WTC11 (cell line): ENCODE results near the gene OR6B2. TPM values are rescaled to one million over a fixed set of nuclear protein-coding genes. Genes with fewer than 3 reads are reported as not detected.

Source experiments
- ATAC-seq: fragments of 200-7000 bp; cut with Tn5 transposase; 2 replicates; pipeline ENCODE4 v1.10.0; 2021; ENCODE audit warnings: mild to moderate bottlenecking, moderate library complexity
- CTCF ChIA-PET: fragments of 300-600 bp; sonication (Branson Sonifier 250); formaldehyde crosslinking; loops from one replicate; lab custom pipeline; 2021; ENCODE audit warnings: antibody characterized with exemption; lab: Charles Lee
- POLR2A ChIA-PET: fragments of 350-600 bp; sonication (Branson Sonifier 250); formaldehyde crosslinking; loops from one replicate; lab custom pipeline; 2021; ENCODE audit warnings: antibody characterized with exemption; lab: Charles Lee
- DNase-seq: peaks from one replicate; pipeline ENCODE4 v3.0.0; 2021; ENCODE audit warnings: low spot score
- H3K27ac Mint-ChIP-seq: 2 replicates; pipeline ENCODE4 v1.8.0; 2021; ENCODE audit warnings: mixed read lengths
- H3K27me3 Mint-ChIP-seq: 2 replicates; pipeline ENCODE4 v1.8.0; 2021; ENCODE audit warnings: low read depth, mild to moderate bottlenecking, moderate library complexity, mixed read lengths
- H3K36me3 Mint-ChIP-seq: 2 replicates; pipeline ENCODE4 v1.8.0; 2021; ENCODE audit warnings: mixed read lengths
- H3K4me1 Mint-ChIP-seq: 2 replicates; pipeline ENCODE4 v1.8.0; 2022; ENCODE audit warnings: mixed read lengths
- H3K4me3 Mint-ChIP-seq: 2 replicates; pipeline ENCODE4 v1.8.0; 2021; ENCODE audit warnings: mild to moderate bottlenecking, moderate library complexity, mixed read lengths
- H3K9me3 Mint-ChIP-seq: 2 replicates; pipeline ENCODE4 v1.8.0; 2021; ENCODE audit warnings: mixed read lengths
- ARID4B ChIP-seq: sonication (generic); formaldehyde crosslinking; IDR thresholded peaks from 2 replicates; pipeline ENCODE4 v1.8.0; 2023; ENCODE audit warnings: missing genetic modification reagents, mild to moderate bottlenecking, borderline replicate concordance
- ATF3 ChIP-seq: sonication (generic); formaldehyde crosslinking; conservative IDR thresholded peaks from 2 replicates; pipeline ENCODE4 v1.8.1; 2022; ENCODE audit warnings: mild to moderate bottlenecking, missing genetic modification reagents
- CREB1 ChIP-seq: sonication (generic); formaldehyde crosslinking; IDR thresholded peaks from 2 replicates; pipeline ENCODE4 v1.8.0; 2023; ENCODE audit warnings: mild to moderate bottlenecking, missing genetic modification reagents
- ESRRA ChIP-seq: sonication (generic); formaldehyde crosslinking; IDR thresholded peaks from 2 replicates; pipeline ENCODE4 v1.8.1; 2022; ENCODE audit warnings: mild to moderate bottlenecking, missing genetic modification reagents, borderline replicate concordance
- ETV6 ChIP-seq: sonication (generic); formaldehyde crosslinking; IDR thresholded peaks from 2 replicates; pipeline ENCODE4 v1.8.1; 2022; ENCODE audit warnings: mild to moderate bottlenecking, missing genetic modification reagents
- FOXJ3 ChIP-seq: sonication (generic); formaldehyde crosslinking; IDR thresholded peaks from 2 replicates; pipeline ENCODE4 v1.9.0; 2021; ENCODE audit warnings: missing genetic modification reagents, mild to moderate bottlenecking, borderline replicate concordance
- HMGA2 ChIP-seq: fragments of 250-450 bp; sonication (Bioruptor Pico); IDR thresholded peaks from 2 replicates; pipeline ENCODE4 v1.4.0; 2021; ENCODE audit warnings: mild to moderate bottlenecking, moderate library complexity
- IRF1 ChIP-seq: sonication (generic); formaldehyde crosslinking; IDR thresholded peaks from 2 replicates; pipeline ENCODE4 v1.8.0; 2023; ENCODE audit warnings: missing genetic modification reagents
- IRF2 ChIP-seq: sonication (generic); formaldehyde crosslinking; IDR thresholded peaks from 2 replicates; pipeline ENCODE4 v1.8.0; 2022; ENCODE audit warnings: low read depth, missing genetic modification reagents, borderline replicate concordance
- MXD4 ChIP-seq: fragments of 250-450 bp; sonication (Bioruptor Pico); IDR thresholded peaks from 2 replicates; pipeline ENCODE4 v1.8.0; 2021; ENCODE audit warnings: mild to moderate bottlenecking, moderate library complexity, borderline replicate concordance
- PRDM15 ChIP-seq: sonication (generic); formaldehyde crosslinking; IDR thresholded peaks from 2 replicates; pipeline ENCODE4 v1.8.0; 2022; ENCODE audit warnings: missing genetic modification reagents
- PREB ChIP-seq: sonication (generic); formaldehyde crosslinking; IDR thresholded peaks from 2 replicates; pipeline ENCODE4 v1.8.1; 2022; ENCODE audit warnings: mild to moderate bottlenecking, missing genetic modification reagents, moderate library complexity, borderline replicate concordance
- PRRX2 ChIP-seq: fragments of 250-450 bp; sonication (Bioruptor Pico); IDR thresholded peaks from 2 replicates; pipeline ENCODE4 v1.8.0; 2021; ENCODE audit warnings: mild to moderate bottlenecking
- SMAD4 ChIP-seq: sonication (generic); formaldehyde crosslinking; IDR thresholded peaks from 2 replicates; pipeline ENCODE4 v1.8.0; 2022; ENCODE audit warnings: mild to moderate bottlenecking, missing genetic modification reagents
- TEAD1 ChIP-seq: sonication (generic); formaldehyde crosslinking; IDR thresholded peaks from 2 replicates; pipeline ENCODE4 v1.8.0; 2022; ENCODE audit warnings: mild to moderate bottlenecking, missing genetic modification reagents
- USF1 ChIP-seq: sonication (generic); formaldehyde crosslinking; IDR thresholded peaks from 2 replicates; pipeline ENCODE4 v1.8.0; 2022; ENCODE audit warnings: mild to moderate bottlenecking, missing genetic modification reagents
- ZBTB43 ChIP-seq: sonication (generic); formaldehyde crosslinking; IDR thresholded peaks from 2 replicates; pipeline ENCODE4 v1.8.1; 2023; ENCODE audit warnings: mild to moderate bottlenecking, missing genetic modification reagents
- ZNF425 ChIP-seq: fragments of 250-450 bp; sonication (Bioruptor Pico); conservative IDR thresholded peaks from 2 replicates; pipeline ENCODE4 v1.9.0; 2021; ENCODE audit warnings: mild to moderate bottlenecking
- ZNF512 ChIP-seq: sonication (generic); formaldehyde crosslinking; IDR thresholded peaks from 2 replicates; pipeline ENCODE4 v1.8.1; 2022; ENCODE audit warnings: missing genetic modification reagents, borderline replicate concordance
- ZNF671 ChIP-seq: fragments of 250-450 bp; sonication (Bioruptor Pico); IDR thresholded peaks from 2 replicates; pipeline ENCODE4 v1.8.0; 2021; ENCODE audit warnings: mild to moderate bottlenecking
- total RNA-seq: library from RNA; stranded (reverse); gene quantifications from 3 replicates; pipeline ENCODE4 v1.2.3, GENCODE V29; 2021

OR6B2 gene
- total RNA-seq, 1 experiment from 2014 or later: not detected

GRCh38 chr2:240055177-240055917, 25.1 kb upstream of the OR6B2 start:
- Mint-ChIP-seq H3K36me3 (no peaks in the 10 kb centered on the region), H3K27ac (no peak overlapping the region), H3K4me1 (peaks cover 5% of the 10 kb centered on the region; the same call in 1 of the 2 replicates), H3K9me3 (no peaks in the 10 kb centered on the region), H3K4me3 (no peak overlapping the region), H3K27me3 (peaks cover 3% of the 10 kb centered on the region; the same call in 1 of the 2 replicates)
- no peak for DNase-seq
- ChIA-PET CTCF (interaction anchor here (0.9 kb wide), 1 partner anchor 34 kb away, joined by 3 read pairs; no protein-coding TSS in a partner anchor), POLR2A (interaction anchor here (0.5 kb wide), 1 partner anchor 455 kb away, joined by 3 read pairs; no protein-coding TSS in a partner anchor)
- ATAC-seq: no peak
- TF ChIP-seq ZNF671 (CRISPR knock-in tag) (no peak), PRDM15 (CRISPR knock-in tag) (no peak), MXD4 (CRISPR knock-in tag) (no peak), IRF1 (CRISPR knock-in tag) (no peak), ZNF512 (no peak), SMAD4 (no peak), PRRX2 (CRISPR knock-in tag) (no peak), ARID4B (no peak), CREB1 (no peak), USF1 (CRISPR knock-in tag) (no peak), HMGA2 (CRISPR knock-in tag) (no peak), ATF3 (no peak), ESRRA (CRISPR knock-in tag) (no peak), ETV6 (CRISPR knock-in tag) (no peak), ZNF425 (no peak), IRF2 (CRISPR knock-in tag) (no peak), PREB (CRISPR knock-in tag) (no peak), TEAD1 (CRISPR knock-in tag) (no peak), ZBTB43 (CRISPR knock-in tag) (no peak), FOXJ3 (CRISPR knock-in tag) (no peak)
